CD8-positive, alpha-beta memory T cell (primary cell): Measurements from ENCODE around the gene C5AR1. TPM values are rescaled to one million over a fixed set of nuclear protein-coding genes. Genes with fewer than 3 reads are reported as not detected.
A peak's percentile ranks its signal among the peaks of the same experiment; 100 is the strongest.
"Not testable (repeated sequence)": the region's sequence is repeated elsewhere in the genome, so short reads cannot be mapped to it uniquely, and the experiment has no call there.

ENCODE experiments used
- CTCF ChIA-PET: fragments of 350-600 bp; sonication (Branson Sonifier 250); formaldehyde crosslinking; loops from one replicate; lab custom pipeline; 2021; ENCODE audit warnings: antibody characterized with exemption; lab: Charles Lee
- POLR2A ChIA-PET: fragments of 350-600 bp; sonication (Branson Sonifier 250); formaldehyde crosslinking; loops from one replicate; lab custom pipeline; 2021; ENCODE audit warnings: antibody characterized with exemption; lab: Charles Lee
- DNase-seq, 5 donors: peaks; one replicate each; pipeline versions ENCODE4 v3.0.0 to v3.0.0-alpha.2; 2020 to 2022; ENCODE audit warnings: mixed read lengths in 1 of 5
- H3K27ac ChIP-seq: one replicate; pipeline ENCODE4 v1.7.0; 2013; ENCODE audit warnings: low read depth, mild to moderate bottlenecking, low read length, moderate library complexity
- H3K27me3 ChIP-seq: 2 replicates; pipeline ENCODE4 v1.7.0; 2013; ENCODE audit warnings: low read length, mild to moderate bottlenecking; ENCODE audit not compliant: insufficient read depth, poor library complexity, severe bottlenecking
- H3K36me3 ChIP-seq: 2 replicates; pipeline ENCODE4 v1.7.0; 2013; ENCODE audit warnings: mild to moderate bottlenecking, low read length, moderate library complexity; ENCODE audit not compliant: insufficient read depth
- H3K4me1 ChIP-seq: 2 replicates; pipeline ENCODE4 v1.7.0; 2013; ENCODE audit warnings: mild to moderate bottlenecking, low read length, moderate library complexity; ENCODE audit not compliant: insufficient read depth
- H3K4me3 ChIP-seq: 2 replicates; pipeline ENCODE4 v1.7.0; 2013; ENCODE audit warnings: mild to moderate bottlenecking, low read length
- H3K9me3 ChIP-seq: 2 replicates; pipeline ENCODE4 v1.7.0; 2013; ENCODE audit warnings: mild to moderate bottlenecking, low read length
- H3K27ac Mint-ChIP-seq, 8 donors: one replicate each; pipeline ENCODE4 v1.8.0; 2020 to 2021; ENCODE audit warnings: mixed read lengths in 8 of 8, mild to moderate bottlenecking in 6 of 8, inconsistent platforms in 3 of 8, moderate library complexity in 3 of 8
- H3K27me3 Mint-ChIP-seq, 2 donors: one replicate each; pipeline ENCODE4 v1.8.0; 2020 to 2021; ENCODE audit warnings: mixed read lengths in 2 of 2, mild to moderate bottlenecking in 1 of 2, moderate library complexity in 1 of 2
- H3K36me3 Mint-ChIP-seq, 3 donors: one replicate each; pipeline ENCODE4 v1.8.0; 2020 to 2021; ENCODE audit warnings: mixed read lengths in 3 of 3, inconsistent platforms in 1 of 3, mild to moderate bottlenecking in 1 of 3
- H3K4me1 Mint-ChIP-seq, 3 donors: one replicate each; pipeline ENCODE4 v1.8.0; 2020 to 2021; ENCODE audit warnings: mixed read lengths in 3 of 3, inconsistent platforms in 1 of 3, mild to moderate bottlenecking in 1 of 3
- H3K4me3 Mint-ChIP-seq, 7 donors: one replicate each; pipeline ENCODE4 v1.8.0; 2020 to 2021; ENCODE audit warnings: mixed read lengths in 7 of 7, mild to moderate bottlenecking in 6 of 7, moderate library complexity in 4 of 7, inconsistent platforms in 2 of 7
- H3K9me3 Mint-ChIP-seq, 5 donors: one replicate each; pipeline ENCODE4 v1.8.0; 2020 to 2022; ENCODE audit warnings: mixed read lengths in 5 of 5, mild to moderate bottlenecking in 3 of 5, moderate library complexity in 2 of 5, inconsistent platforms in 1 of 5
- polyA plus RNA-seq: library from polyadenylated mRNA; unstranded; fragments of 300-500 nt; fragmentation: Illumina TruSeq; gene quantifications from one replicate; pipeline ENCODE4 v1.2.3, GENCODE V29; 2021
- total RNA-seq, 2 experiments: library from RNA; stranded (reverse); gene quantifications; one replicate each; pipeline ENCODE4 v1.2.3, GENCODE V29; 2021

Gene C5AR1
- total and polyA plus RNA-seq, 3 experiments from 2014 or later = 1.3 to 1.8 TPM; not detected in 1

DNA sequence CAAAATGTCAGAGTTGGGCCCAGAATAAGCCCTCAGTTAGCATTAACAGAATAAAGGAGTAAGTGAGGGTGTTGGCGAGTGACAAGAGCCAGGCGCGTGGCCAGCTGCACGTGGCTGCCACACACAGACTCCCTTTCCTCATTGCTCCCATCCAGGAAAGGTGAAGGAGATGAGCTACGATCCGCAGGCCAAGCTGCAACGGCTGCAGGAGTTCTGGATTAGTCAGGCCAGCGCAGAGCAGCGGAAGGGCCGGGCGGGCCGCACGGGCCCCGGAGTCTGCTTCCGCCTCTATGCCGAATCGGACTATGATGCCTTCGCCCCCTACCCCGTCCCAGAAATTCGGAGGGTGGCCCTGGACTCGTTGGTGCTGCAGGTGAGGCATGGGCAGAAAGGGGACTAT, 52.7 kb downstream of the C5AR1 start:
- no peak for DNase-seq
- H3K27me3 Mint-ChIP-seq = no peaks in the 10 kb centered on the region
- Histone ChIP-seq H3K9me3 (no peaks in the 10 kb centered on the region), H3K27me3 (no peaks in the 10 kb centered on the region), H3K4me1 (no peaks in the 10 kb centered on the region), H3K4me3 (no peak overlapping the region), H3K36me3 (peaks cover 39% of the 10 kb centered on the region), H3K27ac (no peak overlapping the region)
- ChIA-PET CTCF (interaction anchor here (0.6 to 1.5 kb wide), 4 partner anchors 13 to 611 kb away, joined by 3 to 7 read pairs (median 4); partner anchors contain the start of gene DHX34), POLR2A (interaction anchor here (0.8 kb wide), 1 partner anchor 11 kb away, joined by 3 read pairs; no protein-coding TSS in a partner anchor)
- H3K27ac Mint-ChIP-seq = no peak overlapping the region
- H3K9me3 Mint-ChIP-seq = no peaks in the 10 kb centered on the region
- peaks cover 0 to 4% (median 2%) of the 10 kb centered on the region in 3 donors for H3K4me1 Mint-ChIP-seq
- peaks cover 13 to 85% (median 16%) of the 10 kb centered on the region in 3 donors for H3K36me3 Mint-ChIP-seq
- H3K4me3 Mint-ChIP-seq = no peak overlapping the region

GRCh38 chr19:47363758-47364531, 54.3 kb downstream of the C5AR1 start:
- POLR2A ChIA-PET = no interaction called here

GRCh38 chr19:47365455-47365854, 55.8 kb downstream of the C5AR1 start:
- DNase-seq, H3K4me1 Mint-ChIP-seq, H3K27me3 Mint-ChIP-seq, H3K4me3 ChIP-seq, H3K4me3 Mint-ChIP-seq, POLR2A ChIA-PET, H3K4me1 ChIP-seq, H3K27ac ChIP-seq, H3K9me3 ChIP-seq, H3K27me3 ChIP-seq, H3K9me3 Mint-ChIP-seq, H3K27ac Mint-ChIP-seq: not testable (repeated sequence)
- H3K36me3 ChIP-seq = peaks cover 18% of the 10 kb centered on the region
- H3K36me3 Mint-ChIP-seq = peaks cover 11 to 77% (median 17%) of the 10 kb centered on the region in 3 donors
- CTCF ChIA-PET = interaction anchor here (0.7 kb wide), 1 partner anchor 17 kb away, joined by 4 read pairs; the partner anchor contains the start of gene DHX34

More at GRCh38 chr19:47363758-47364531, 54.3 kb downstream of the C5AR1 start:
- Mint-ChIP-seq H3K27ac (peak overlapping the region in 1 of 8 donors; percentile 50), H3K4me3 (no peak overlapping the region), H3K27me3 (no peaks in the 10 kb centered on the region), H3K9me3 (no peaks in the 10 kb centered on the region), H3K4me1 (peaks cover 0 to 4% (median under 1%) of the 10 kb centered on the region in 3 donors), H3K36me3 (peaks cover 11 to 77% (median 16%) of the 10 kb centered on the region in 3 donors)
- DNase-seq = no peak
- H3K36me3 ChIP-seq = peaks cover 23% of the 10 kb centered on the region
- no peak overlapping the region for H3K4me3 ChIP-seq
- H3K27ac ChIP-seq = no peak overlapping the region
- no peaks in the 10 kb centered on the region for H3K4me1 ChIP-seq
- H3K9me3 ChIP-seq = no peaks in the 10 kb centered on the region
- H3K27me3 ChIP-seq = no peaks in the 10 kb centered on the region
- CTCF ChIA-PET = no interaction called here

DNA sequence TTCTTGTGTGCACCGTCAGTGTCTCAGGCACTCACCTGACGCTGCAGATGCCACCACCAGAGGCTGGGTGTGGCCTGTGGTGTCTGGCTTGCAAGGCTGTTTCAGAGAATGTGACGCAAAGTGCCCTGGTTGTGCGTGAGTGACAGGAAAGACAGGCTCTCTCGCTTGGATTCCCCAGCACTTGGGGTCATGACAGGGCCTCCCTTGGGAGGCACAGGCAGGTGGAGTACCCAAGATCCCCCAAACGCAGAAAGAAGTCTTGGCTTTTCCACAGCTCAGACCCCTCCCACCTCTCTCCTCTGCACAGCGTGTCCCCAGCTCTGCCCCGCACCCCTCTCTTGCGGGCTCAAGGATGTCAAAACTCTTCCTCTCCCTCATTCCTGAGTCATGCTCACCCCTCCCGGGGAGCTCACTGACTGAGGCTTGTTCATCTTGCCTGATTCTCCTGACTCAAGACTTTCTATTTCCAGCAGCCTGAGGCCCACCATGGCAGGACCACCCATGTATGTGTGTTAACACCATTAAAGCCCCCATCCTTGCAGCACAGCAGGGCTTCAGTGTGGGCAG, 60.5 kb downstream of the C5AR1 start:
- CTCF ChIA-PET = interaction anchor here (1.8 kb wide), 1 partner anchor 21 kb away, joined by 7 read pairs; the partner anchor contains the start of gene DHX34
- POLR2A ChIA-PET = no interaction called here
- Mint-ChIP-seq H3K9me3 (no peaks in the 10 kb centered on the region), H3K36me3 (peaks cover 6 to 73% (median 12%) of the 10 kb centered on the region in 3 donors), H3K4me3 (no peak overlapping the region), H3K4me1 (peaks cover 0 to 2% (median 0%) of the 10 kb centered on the region in 3 donors), H3K27ac (peak overlapping the region in 2 of 8 donors; percentile 41 to 47), H3K27me3 (no peaks in the 10 kb centered on the region)
- no peaks in the 10 kb centered on the region for H3K4me1 ChIP-seq
- DNase-seq = no peak
- no peak overlapping the region for H3K27ac ChIP-seq
- H3K9me3 ChIP-seq = no peaks in the 10 kb centered on the region
- no peak overlapping the region for H3K4me3 ChIP-seq
- H3K36me3 ChIP-seq = peaks cover 10% of the 10 kb centered on the region
- no peaks in the 10 kb centered on the region for H3K27me3 ChIP-seq

DNA sequence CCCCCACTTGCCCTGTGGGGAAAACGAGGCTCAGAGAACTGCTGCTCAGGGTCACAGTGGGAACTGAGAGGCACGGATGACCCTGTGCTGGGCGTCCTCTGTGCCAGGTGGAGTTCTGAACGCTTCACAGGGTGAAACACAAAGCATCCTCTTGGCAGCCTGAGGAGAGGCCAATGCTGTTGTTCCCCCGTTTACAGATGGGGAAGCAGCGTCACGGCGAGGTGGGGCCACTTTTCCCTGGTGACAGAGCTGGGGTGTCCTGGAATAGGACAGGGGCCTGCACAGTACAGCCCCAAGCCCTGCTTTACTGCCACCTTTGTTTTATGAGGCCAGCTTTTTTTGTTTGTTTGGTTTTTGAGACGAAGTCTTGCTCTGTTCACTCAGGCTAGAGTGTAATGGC, 61.6 kb downstream of the C5AR1 start:
- Mint-ChIP-seq H3K4me1 (peaks cover 0 to 2% (median 0%) of the 10 kb centered on the region in 3 donors), H3K9me3 (no peaks in the 10 kb centered on the region), H3K27me3 (no peaks in the 10 kb centered on the region), H3K4me3 (no peak overlapping the region), H3K36me3 (peaks cover 6 to 74% (median 8%) of the 10 kb centered on the region in 3 donors), H3K27ac (no peak overlapping the region)
- Histone ChIP-seq H3K9me3 (no peaks in the 10 kb centered on the region), H3K27ac (no peak overlapping the region), H3K27me3 (no peaks in the 10 kb centered on the region), H3K4me1 (no peaks in the 10 kb centered on the region), H3K36me3 (peaks cover 10% of the 10 kb centered on the region), H3K4me3 (no peak overlapping the region)
- ChIA-PET CTCF (interaction anchor here (1.2 to 1.3 kb wide), 3 partner anchors 20 to 24 kb away, joined by 3 to 5 read pairs (median 3); partner anchors contain the start of gene DHX34), POLR2A (no interaction called here)
- DNase-seq = no peak

Other genes with a start within 250 kb of the C5AR1 start
- gene ZC3H4, start 196.1 kb upstream of the C5AR1 start, total RNA-seq = 10 to 100 TPM; 90.3 to 99.6 TPM
- gene ZC3H4, start 196.1 kb upstream of the C5AR1 start, polyA plus RNA-seq = 3.2 TPM
- gene SAE1, start 179.0 kb upstream of the C5AR1 start, total RNA-seq = 100 to 1,000 TPM; 167 to 172 TPM
- gene SAE1, start 179.0 kb upstream of the C5AR1 start, polyA plus RNA-seq = 107 TPM
- gene BBC3, start 78.7 kb upstream of the C5AR1 start, total RNA-seq = 10 to 100 TPM; 19.8 to 20.1 TPM
- gene BBC3, start 78.7 kb upstream of the C5AR1 start, polyA plus RNA-seq = 8.3 TPM
- 10 to 100 TPM; 20.4 to 23.1 TPM for gene CCDC9, start 53.3 kb upstream of the C5AR1 start, total RNA-seq
- gene CCDC9, start 53.3 kb upstream of the C5AR1 start, polyA plus RNA-seq = 9.4 TPM
- gene INAFM1, start 35.0 kb upstream of the C5AR1 start, total RNA-seq = 1 to 10 TPM; 7.3 to 9.3 TPM
- 2.3 TPM for gene INAFM1, start 35.0 kb upstream of the C5AR1 start, polyA plus RNA-seq
- gene C5AR2, start 22.3 kb downstream of the C5AR1 start, total RNA-seq = under 1 TPM; 0.07 to 0.22 TPM
- gene C5AR2, start 22.3 kb downstream of the C5AR1 start, polyA plus RNA-seq = 0.06 TPM
- 10 to 100 TPM; 23.2 to 24.5 TPM for gene DHX34, start 39.5 kb downstream of the C5AR1 start, total RNA-seq
- 7.7 TPM for gene DHX34, start 39.5 kb downstream of the C5AR1 start, polyA plus RNA-seq
- gene MEIS3, start 109.7 kb downstream of the C5AR1 start, total RNA-seq = not detected
- not detected for gene MEIS3, start 109.7 kb downstream of the C5AR1 start, polyA plus RNA-seq
- not detected for gene SLC8A2, start 162.0 kb downstream of the C5AR1 start, total RNA-seq
- not detected for gene SLC8A2, start 162.0 kb downstream of the C5AR1 start, polyA plus RNA-seq
- 10 to 100 TPM; 10.8 to 12.4 TPM for gene KPTN, start 174.4 kb downstream of the C5AR1 start, total RNA-seq
- gene KPTN, start 174.4 kb downstream of the C5AR1 start, polyA plus RNA-seq = 5.9 TPM
- 10 to 100 TPM; 77.6 to 78.0 TPM for gene NAPA, start 205.2 kb downstream of the C5AR1 start, total RNA-seq
- gene NAPA, start 205.2 kb downstream of the C5AR1 start, polyA plus RNA-seq = 122 TPM